Colon (tissue), 2 donors: Measurements from ENCODE around the gene KCNN2.

Source experiments
- FAIRE-seq: peaks from 2 replicates; lab custom pipeline; 2012; peaks lifted over from hg19 to GRCh38; lab: Jason Lieb, UNC
- donor health status: control.
- donor health status: control.

Gene KCNN2

GRCh38 chr5:114544561-114544960 lies 182.7 kb downstream of the KCNN2 start:
- FAIRE-seq: no peak
